Measurements from ENCODE around the gene HS6ST3. TPM values are rescaled to one million over a fixed set of nuclear protein-coding genes. Genes with fewer than 3 reads are reported as not detected.

HS6ST3 gene
- total and polyA plus RNA-seq, 2 donors (not counting 3 experiments of a cell fraction or from before 2014, with no cell fraction given): 0.03 to 0.15 TPM

DNA sequence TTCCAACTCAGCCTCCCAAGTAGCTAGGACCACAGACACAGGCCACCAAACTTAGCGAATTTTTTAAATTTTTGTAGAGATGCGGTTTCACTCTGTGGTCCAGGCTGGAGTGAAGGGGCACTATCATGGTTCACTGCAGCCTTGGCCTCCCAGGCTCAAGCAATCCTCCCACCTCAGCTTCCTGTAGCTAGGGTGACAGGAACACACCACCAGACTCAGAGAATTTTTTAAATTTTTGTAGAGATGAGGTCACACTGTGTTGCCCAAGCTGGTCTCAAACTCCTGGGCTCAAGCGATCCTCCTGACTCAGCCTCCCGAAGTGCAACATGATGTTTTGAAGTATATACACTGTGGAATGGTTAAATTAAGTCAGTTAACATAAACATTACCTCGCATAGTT is 640.8 kb downstream of the HS6ST3 start:
- Histone ChIP-seq H3K4me2 (ENCODE audit: insufficient read depth, low read length) (no peak overlapping the region), H2AFZ (ENCODE audit: low read depth, low read length) (no peak overlapping the region), H3K79me2 (ENCODE audit: control insufficient read depth, insufficient read depth, low read length) (no peaks in the 10 kb centered on the region), H3K36me3 (ENCODE audit: control insufficient read depth in 2 of 2, extremely low read depth in 1 of 2, insufficient read depth in 2 of 2, low read length in 2 of 2) (no peaks in the 10 kb centered on the region), H3K4me3 (replicated peaks in 1 of 3; ENCODE audit: insufficient read depth in 1 of 3, low read depth in 1 of 3, low read length in 3 of 3) (no peak overlapping the region), H3K9me3 (replicated peaks; ENCODE audit: control insufficient read depth, insufficient read depth, low read length) (no peaks in the 10 kb centered on the region), H3K9ac (replicated peaks; ENCODE audit: extremely low read depth, insufficient read depth, low read length) (no peak overlapping the region), H3K4me1 (ENCODE audit: control insufficient read depth, extremely low read depth, insufficient read depth, low read length) (no peaks in the 10 kb centered on the region), H3K27ac (ENCODE audit: insufficient read depth, low read depth, low read length) (no peak overlapping the region), H3K9me1 (replicated peaks; ENCODE audit: control insufficient read depth, extremely low read depth, insufficient read depth, low read length) (no peaks in the 10 kb centered on the region), H3K27me3 (ENCODE audit: control insufficient read depth in 2 of 2, insufficient read depth in 2 of 2, low read length in 2 of 2) (no peaks in the 10 kb centered on the region), H4K20me1 (replicated peaks; ENCODE audit: control insufficient read depth, extremely low read depth, insufficient read depth, low read length) (no peaks in the 10 kb centered on the region)
- POLR2A ChIA-PET: no interaction called here
- BruUV-seq (replicated peaks): no TSS peak
- no peak for DNase-seq (ENCODE audit: low read depth, low spot score)
- no peak for FAIRE-seq
- CTCF ChIA-PET: no interaction called here
- intact Hi-C loops (cut with micrococcal nuclease): no loop called here
- TF ChIP-seq FOS (IDR thresholded peaks at IDR 0.05; ENCODE audit: borderline replicate concordance, insufficient read depth, low read length): no peak
- TF ChIP-seq POLR2A (IDR thresholded peaks at IDR 0.05; ENCODE audit: low read depth, low read length): no peak
- TF ChIP-seq JUN (IDR thresholded peaks at IDR 0.05; ENCODE audit: borderline replicate concordance, insufficient read depth, insufficient read length, low read depth): no peak
- TF ChIP-seq GATA2 (IDR thresholded peaks at IDR 0.05; ENCODE audit: insufficient read depth, insufficient read length, low read depth, low read length): no peak
- no peak for TF ChIP-seq POLR2AphosphoS5 (IDR thresholded peaks at IDR 0.05; ENCODE audit: insufficient read depth, low read depth, low read length)
- no peak for TF ChIP-seq EZH2 (IDR thresholded peaks at IDR 0.05; ENCODE audit: borderline replicate concordance, low read depth, low read length, severe bottlenecking)
- TF ChIP-seq, protein P1, sequence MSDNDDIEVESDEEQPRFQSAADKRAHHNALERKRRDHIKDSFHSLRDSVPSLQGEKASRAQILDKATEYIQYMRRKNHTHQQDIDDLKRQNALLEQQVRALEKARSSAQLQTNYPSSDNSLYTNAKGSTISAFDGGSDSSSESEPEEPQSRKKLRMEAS (IDR thresholded peaks at IDR 0.05; ENCODE audit: insufficient read depth, insufficient read length): no peak
- TF ChIP-seq MYC (IDR thresholded peaks at IDR 0.05; ENCODE audit: low read depth, low read length): no peak
- TF ChIP-seq, protein P2, sequence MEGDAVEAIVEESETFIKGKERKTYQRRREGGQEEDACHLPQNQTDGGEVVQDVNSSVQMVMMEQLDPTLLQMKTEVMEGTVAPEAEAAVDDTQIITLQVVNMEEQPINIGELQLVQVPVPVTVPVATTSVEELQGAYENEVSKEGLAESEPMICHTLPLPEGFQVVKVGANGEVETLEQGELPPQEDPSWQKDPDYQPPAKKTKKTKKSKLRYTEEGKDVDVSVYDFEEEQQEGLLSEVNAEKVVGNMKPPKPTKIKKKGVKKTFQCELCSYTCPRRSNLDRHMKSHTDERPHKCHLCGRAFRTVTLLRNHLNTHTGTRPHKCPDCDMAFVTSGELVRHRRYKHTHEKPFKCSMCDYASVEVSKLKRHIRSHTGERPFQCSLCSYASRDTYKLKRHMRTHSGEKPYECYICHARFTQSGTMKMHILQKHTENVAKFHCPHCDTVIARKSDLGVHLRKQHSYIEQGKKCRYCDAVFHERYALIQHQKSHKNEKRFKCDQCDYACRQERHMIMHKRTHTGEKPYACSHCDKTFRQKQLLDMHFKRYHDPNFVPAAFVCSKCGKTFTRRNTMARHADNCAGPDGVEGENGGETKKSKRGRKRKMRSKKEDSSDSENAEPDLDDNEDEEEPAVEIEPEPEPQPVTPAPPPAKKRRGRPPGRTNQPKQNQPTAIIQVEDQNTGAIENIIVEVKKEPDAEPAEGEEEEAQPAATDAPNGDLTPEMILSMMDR (IDR thresholded peaks at IDR 0.05; ENCODE audit: extremely low read depth in 1 of 2, insufficient read depth in 1 of 2, low read depth in 1 of 2, low read length in 2 of 2): no peak
- dilution Hi-C loops (cut with MboI; ENCODE audit: extremely low pct_ligation_motif_present, low sequenced_read_pairs): no loop called here

Data from endothelial cell of umbilical vein (primary cell).